Upper lobe of left lung (tissue), 6 donors: ENCODE results near the gene ERCC6L2. TPM values are rescaled to one million over a fixed set of nuclear protein-coding genes. Genes with fewer than 3 reads are reported as not detected.

Experiments
- ATAC-seq, 2 donors: fragments of 200-7000 bp; cut with Tn5 transposase; one replicate each; pipeline ENCODE4 v1.9.1; 2022; ENCODE audit warnings: mild to moderate bottlenecking in 2 of 2, moderate library complexity in 2 of 2; ENCODE audit not compliant: low FRiP score in 2 of 2
- DNase-seq, 2 donors: peaks; one replicate each; pipeline ENCODE4 v3.0.0-alpha.2; 2019 to 2020
- H3K27ac ChIP-seq, 4 donors: fragments of 200-600 bp; sonication (generic); one replicate each; pipeline ENCODE4 v1.5.1; 2016 to 2019
- H3K27me3 ChIP-seq, 4 donors: fragments of 200-600 bp; sonication (generic); one replicate each; pipeline ENCODE4 v1.5.1; 2017 to 2019
- H3K36me3 ChIP-seq, 4 donors: fragments of 200-600 bp; sonication (generic); one replicate each; pipeline ENCODE4 v1.5.1; 2016 to 2019
- H3K4me1 ChIP-seq, 4 donors: fragments of 200-600 bp; sonication (generic); one replicate each; pipeline ENCODE4 v1.5.1; 2018 to 2019
- H3K4me3 ChIP-seq, 4 donors: fragments of 200-600 bp; sonication (generic); one replicate each; pipeline ENCODE4 v1.5.1; 2017 to 2019; ENCODE audit warnings: mild to moderate bottlenecking in 2 of 4, moderate library complexity in 1 of 4
- H3K9me3 ChIP-seq, 4 donors: fragments of 200-600 bp; sonication (generic); one replicate each; pipeline ENCODE4 v1.5.1; 2018 to 2019
- CTCF ChIP-seq, 6 experiments: fragments of 450-650 bp in 4 of 6; fragments of 200-600 bp in 2 of 6; sonication (generic) in 2 of 6; IDR thresholded peaks; one replicate each; pipeline ENCODE4 v1.5.1; 2016 to 2019; ENCODE audit warnings: antibody characterized with exemption in 6 of 6
- EP300 ChIP-seq, 4 donors: sonication (generic); formaldehyde crosslinking; IDR thresholded peaks; one replicate each; pipeline ENCODE4 v1.5.1; 2017; ENCODE audit warnings: antibody characterized with exemption in 4 of 4, control low read depth in 2 of 4
- POLR2A ChIP-seq, 4 donors: fragments of 450-650 bp; IDR thresholded peaks; one replicate each; pipeline ENCODE4 v1.5.1; 2016 to 2017; ENCODE audit warnings: antibody characterized with exemption in 4 of 4, mild to moderate bottlenecking in 2 of 4
- POLR2AphosphoS5 ChIP-seq, 2 donors: sonication (generic); formaldehyde crosslinking; IDR thresholded peaks; one replicate each; pipeline ENCODE4 v1.5.1; 2017; ENCODE audit warnings: antibody characterized with exemption in 2 of 2
- WGBS, 2 donors: methylation state at CpG; one replicate each; pipeline ENCODE4 v1.1.5; 2017 to 2018; 5-methylcytosine and 5-hydroxymethylcytosine counted together
- total RNA-seq, 6 donors: library from RNA; depleted of rRNA in 4 of 6; stranded (reverse); fragments of >200 nt in 4 of 6; gene quantifications; one replicate each; pipeline versions ENCODE4 v1.1.0 to v1.2.1, GENCODE V29; 2016 to 2021
- donor health status: DM: no; HTN: no; CAD: no; lungs with moderate emphysema.
- donor health status: DM: no; HTN: yes; CAD: no; lungs with severe emphysema.

The ERCC6L2 gene
- total RNA-seq, 6 donors from 2014 or later: 37.3 to 117 (median 67.8) TPM

- H3K27me3 ChIP-seq: no peaks in the 10 kb centered on the region
- ATAC-seq (no peak), DNase-seq (no peak)
- H3K4me3 ChIP-seq: no peak overlapping the region
- no peak overlapping the region for H3K27ac ChIP-seq
- 93 to 98% methylated on average over 1 of the region's 1 CpG for WGBS, 2 donors
- no peaks in the 10 kb centered on the region for H3K4me1 ChIP-seq
- peaks cover 7 to 32% (median 15%) of the 10 kb centered on the region in 4 donors for H3K36me3 ChIP-seq
- TF ChIP-seq POLR2AphosphoS5 (IDR thresholded peaks at IDR 0.05): no peak
- TF ChIP-seq CTCF (IDR thresholded peaks at IDR 0.05): no peak
- TF ChIP-seq POLR2A (IDR thresholded peaks at IDR 0.05): no peak
- no peak for TF ChIP-seq EP300 (IDR thresholded peaks at IDR 0.05)
- H3K9me3 ChIP-seq: no peaks in the 10 kb centered on the region
Measured at GRCh38 chr9:95974389-95974788, 98.9 kb downstream of the ERCC6L2 start.

GRCh38 chr9:95977371-95977770 is 101.9 kb downstream of the ERCC6L2 start:
- Histone ChIP-seq H3K36me3 (peaks cover 0 to 24% (median 8%) of the 10 kb centered on the region in 4 donors), H3K27ac (no peak overlapping the region), H3K4me3 (no peak overlapping the region), H3K9me3 (no peaks in the 10 kb centered on the region), H3K4me1 (peaks cover 0 to 2% (median 0%) of the 10 kb centered on the region in 4 donors), H3K27me3 (no peaks in the 10 kb centered on the region)
- no peak for TF ChIP-seq EP300 (IDR thresholded peaks at IDR 0.05)
- TF ChIP-seq POLR2A (IDR thresholded peaks at IDR 0.05): no peak
- TF ChIP-seq CTCF (IDR thresholded peaks at IDR 0.05): no peak
- TF ChIP-seq POLR2AphosphoS5 (IDR thresholded peaks at IDR 0.05): no peak
- 76 to 84% methylated on average over 1 of the region's 1 CpG for WGBS, 2 donors
- ATAC-seq: no peak
- no peak for DNase-seq

- no peak for ATAC-seq
- H3K27ac ChIP-seq: no peak overlapping the region
- no peak overlapping the region for H3K4me3 ChIP-seq
- no peaks in the 10 kb centered on the region for H3K9me3 ChIP-seq
- peaks cover 0 to 2% (median 0%) of the 10 kb centered on the region in 4 donors for H3K4me1 ChIP-seq
- TF ChIP-seq POLR2AphosphoS5 (IDR thresholded peaks at IDR 0.05) (no peak), EP300 (IDR thresholded peaks at IDR 0.05) (no peak), POLR2A (IDR thresholded peaks at IDR 0.05) (no peak), CTCF (IDR thresholded peaks at IDR 0.05) (no peak)
- DNase-seq: no peak
- H3K27me3 ChIP-seq: no peaks in the 10 kb centered on the region
- WGBS, 2 donors: 79 to 83% methylated on average over 4 of the region's 4 CpGs
- peaks cover 0 to 17% (median 4%) of the 10 kb centered on the region in 4 donors for H3K36me3 ChIP-seq
Measured at GRCh38 chr9:95978106-95978505, 102.6 kb downstream of the ERCC6L2 start.

- WGBS, 2 donors: 83 to 86% methylated on average over 4 of the region's 4 CpGs
- H3K4me3 ChIP-seq: no peak overlapping the region
- no peak for TF ChIP-seq POLR2AphosphoS5 (IDR thresholded peaks at IDR 0.05)
- TF ChIP-seq CTCF (IDR thresholded peaks at IDR 0.05): no peak
- TF ChIP-seq POLR2A (IDR thresholded peaks at IDR 0.05): no peak
- no peak for TF ChIP-seq EP300 (IDR thresholded peaks at IDR 0.05)
- ATAC-seq (no peak), DNase-seq (no peak)
- H3K9me3 ChIP-seq: no peaks in the 10 kb centered on the region
- peaks cover 0 to 2% (median 0%) of the 10 kb centered on the region in 4 donors for H3K4me1 ChIP-seq
- peaks cover 0 to 10% (median 3%) of the 10 kb centered on the region in 4 donors for H3K36me3 ChIP-seq
- no peak overlapping the region for H3K27ac ChIP-seq
- H3K27me3 ChIP-seq: no peaks in the 10 kb centered on the region
Measured at GRCh38 chr9:95979446-95979845, 104.0 kb downstream of the ERCC6L2 start.
